CD4-positive, alpha-beta T cell treated with Interleukin-12 subunit alpha and Interleukin-12 subunit beta, for 1 hour (primary cell): ENCODE data around the gene MAPK13.

Experiments
- DNase-seq: peaks from one replicate; pipeline ENCODE4 v3.0.0-alpha.2; 2020

Gene MAPK13

DNA sequence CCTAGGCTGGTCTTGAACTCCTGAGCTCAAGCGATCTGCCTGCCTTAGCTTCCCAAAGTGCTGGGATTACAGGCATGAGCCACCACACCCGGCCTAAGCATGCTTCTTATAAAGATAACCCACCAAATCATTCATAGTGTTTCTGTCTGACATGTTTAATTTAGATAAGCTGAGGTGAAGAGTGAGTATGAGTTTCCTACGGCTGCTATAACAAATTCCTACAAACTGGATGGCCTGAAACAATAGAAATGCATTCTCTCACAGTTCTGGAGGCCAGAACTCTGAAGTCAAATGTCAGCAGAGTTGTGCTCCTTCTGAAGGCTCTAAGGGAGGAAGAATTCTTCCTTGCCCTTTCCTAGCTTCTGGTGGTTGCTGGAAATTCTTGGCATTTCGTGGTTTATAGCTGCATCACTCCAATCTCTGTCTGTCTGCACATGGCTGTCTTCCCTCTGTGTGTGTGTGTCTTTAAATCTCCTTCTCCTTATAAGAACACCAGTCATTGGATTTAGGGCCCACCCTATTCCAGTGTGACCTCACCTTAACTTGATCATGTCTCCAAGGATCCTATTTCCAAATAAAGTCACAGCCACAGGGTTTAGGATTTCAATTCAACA is 29.9 kb downstream of the MAPK13 start:
- DNase-seq, result no peak

DNA sequence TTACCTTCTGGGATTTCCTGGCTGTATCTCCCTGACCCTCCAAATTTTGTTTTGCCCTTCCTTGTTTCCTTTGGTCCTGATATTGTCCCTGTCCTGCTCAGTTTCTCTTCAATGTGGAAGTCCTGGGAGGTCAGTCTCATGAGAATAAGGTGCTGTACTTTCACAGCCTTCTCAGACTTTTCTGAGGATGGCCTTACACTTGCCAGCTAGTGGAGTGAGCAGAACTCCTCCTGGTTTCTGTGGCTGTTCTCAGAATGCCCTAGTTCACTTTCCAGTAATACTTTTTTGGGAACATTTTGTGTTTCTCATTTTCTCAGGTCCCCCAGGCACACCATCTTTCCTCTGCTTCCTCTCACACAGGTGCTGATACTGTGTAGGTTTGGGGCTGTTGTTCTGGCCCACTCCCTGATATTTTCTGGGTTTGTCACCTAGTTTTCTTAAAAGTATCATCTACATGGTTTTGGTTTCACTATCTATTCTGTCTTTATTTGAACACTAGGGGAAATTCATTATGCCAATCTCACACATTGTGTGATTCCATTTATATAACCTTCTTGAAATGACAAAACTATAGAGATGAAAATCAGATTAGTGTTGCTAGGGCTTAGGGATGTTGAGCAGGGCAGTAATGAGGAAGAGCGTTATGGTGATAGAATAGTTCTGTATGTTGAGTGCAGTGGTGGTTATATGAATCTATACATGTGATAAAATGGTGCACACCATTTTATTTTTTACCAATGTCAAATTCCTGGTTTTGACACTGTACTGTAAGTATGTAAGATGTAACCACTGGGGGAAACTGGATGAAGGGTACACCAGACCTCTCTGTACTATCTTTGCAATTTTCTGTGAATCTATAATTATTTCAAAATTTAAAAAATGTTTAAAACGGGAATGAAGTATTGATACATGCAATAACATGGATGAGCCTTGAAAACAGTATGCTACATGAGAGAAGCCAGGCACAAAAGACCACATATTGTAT is 39.0 kb downstream of the MAPK13 start:
- peak; percentile 3 for DNase-seq

DNA sequence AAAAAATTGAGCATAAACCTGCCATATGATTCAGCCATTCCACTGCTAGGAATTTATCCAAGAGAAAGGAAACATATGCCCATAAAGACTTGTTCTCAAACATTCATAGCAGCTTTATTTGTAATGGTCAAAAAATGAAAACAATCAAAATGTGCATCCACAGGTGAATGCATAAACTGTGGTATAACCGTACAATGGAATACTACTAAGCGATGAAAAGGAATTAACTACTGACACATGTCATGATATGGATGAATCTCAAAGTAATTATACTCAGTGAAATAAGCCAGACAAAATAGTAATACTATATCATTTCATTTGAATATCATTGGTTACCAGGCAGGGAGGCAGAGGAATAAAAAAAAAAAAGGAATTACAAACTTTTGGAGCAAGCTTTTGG is 40.4 kb downstream of the MAPK13 start:
- no peak for DNase-seq

DNA sequence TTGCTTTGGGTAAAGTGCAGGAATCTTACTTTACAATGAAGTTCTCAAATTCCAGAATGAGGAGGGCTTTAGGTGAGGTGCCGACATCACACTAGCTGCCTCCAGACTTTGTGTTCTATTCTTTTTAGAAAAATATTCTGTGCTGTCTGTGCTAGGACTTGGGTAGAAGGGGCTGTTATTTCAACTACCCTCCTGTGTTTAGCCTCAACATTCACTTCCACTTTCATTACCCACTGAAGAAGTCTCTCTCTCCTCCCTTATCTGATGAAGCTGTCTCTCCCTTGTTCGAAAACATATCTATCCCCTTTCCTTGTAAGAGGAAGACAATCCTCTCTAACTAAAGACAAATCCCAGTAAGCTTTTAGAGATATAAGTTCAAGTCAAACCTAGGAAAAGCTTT is 41.3 kb downstream of the MAPK13 start:
- DNase-seq, result no peak

- no peak for DNase-seq
Measured at GRCh38 chr6:36177166-36177565, 46.9 kb downstream of the MAPK13 start.

- no peak for DNase-seq
Measured at GRCh38 chr6:36178544-36178943, 48.2 kb downstream of the MAPK13 start.

DNA sequence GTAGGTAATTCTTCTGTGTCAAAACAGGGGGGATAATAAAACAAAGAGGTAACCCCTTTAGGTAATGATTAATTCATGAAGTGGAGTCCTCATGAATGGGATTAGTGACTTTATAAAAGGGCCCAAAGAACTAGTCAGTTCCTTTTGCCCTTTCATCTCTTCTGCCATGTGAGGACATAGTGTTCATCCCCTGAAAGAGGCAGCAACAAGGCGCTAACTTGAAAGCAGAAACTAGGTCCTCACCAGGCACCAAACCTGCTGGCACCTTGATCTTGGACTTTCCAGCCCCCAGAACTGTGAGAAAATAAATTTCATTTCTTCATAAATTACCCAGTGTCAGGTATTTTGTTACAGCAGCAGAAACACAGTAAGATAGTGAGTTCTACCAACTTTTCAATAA is 49.8 kb downstream of the MAPK13 start:
- DNase-seq, result no peak

GRCh38 chr6:36184311-36184710 is 54.0 kb downstream of the MAPK13 start:
- no peak for DNase-seq

DNA sequence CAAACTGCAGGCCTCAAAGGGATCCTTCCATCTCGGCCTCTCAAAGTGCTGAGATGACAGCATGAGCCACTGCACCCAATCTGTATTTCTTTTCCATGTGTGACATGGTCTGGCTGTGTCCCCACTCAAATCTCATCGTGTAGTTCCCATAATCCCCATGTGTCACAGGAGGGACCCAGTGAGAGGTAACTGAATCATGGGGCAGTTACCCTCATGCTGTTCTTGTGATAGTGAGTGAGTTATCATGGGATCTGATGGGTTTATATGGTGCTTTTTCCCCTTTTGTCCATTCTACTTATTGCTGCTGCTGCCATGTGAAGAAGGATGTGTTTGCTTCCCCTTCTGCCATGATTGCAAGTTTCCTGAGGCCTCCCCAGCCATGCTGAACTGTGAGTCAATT is 55.9 kb downstream of the MAPK13 start:
- no peak for DNase-seq

GRCh38 chr6:36187446-36187845 is 57.1 kb downstream of the MAPK13 start:
- no peak for DNase-seq
